Mammary epithelial cell (primary cell): ENCODE measurements around the gene STK32A.

Experiments
- EZH2 ChIP-seq: IDR thresholded peaks from 2 replicates; pipeline ENCODE4 v1.6.1; 2012; ENCODE audit warnings: low read length, inconsistent platforms, borderline replicate concordance
- TF ChIP-seq, protein P1 (sequence below), 2 donors: IDR thresholded peaks in 1 of 2; conservative IDR thresholded peaks in 1 of 2; 2 replicates each; pipeline ENCODE4 v1.5.1; 2011 to 2012; ENCODE audit warnings: inconsistent platforms in 2 of 2, low read length in 2 of 2, mild to moderate bottlenecking in 2 of 2, control low read depth in 1 of 2, low read depth in 1 of 2; ENCODE audit not compliant: insufficient read depth in 1 of 2; ENCODE audit errors: extremely low read depth in 1 of 2

DNA sequence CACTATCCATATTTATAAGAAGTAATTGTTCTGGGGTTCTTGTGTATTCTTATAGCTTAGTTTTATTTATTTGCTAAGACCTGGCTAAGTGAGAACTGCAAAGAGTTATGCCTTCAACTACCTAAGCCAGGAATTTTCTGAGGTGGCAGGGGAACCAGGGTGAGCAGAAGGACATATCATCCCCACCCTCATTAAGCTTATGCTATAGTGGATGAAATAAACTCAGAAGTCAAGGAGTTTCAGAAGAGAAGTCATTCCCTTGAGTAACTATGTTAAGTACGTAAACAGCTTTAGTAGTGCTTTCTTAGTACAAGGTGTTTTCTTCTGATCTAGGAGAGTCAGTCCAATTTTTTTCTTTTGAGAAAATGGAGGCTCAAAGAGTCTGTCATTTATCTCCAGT, 41.7 kb downstream of the STK32A start:
- no peak for TF ChIP-seq EZH2
- TF ChIP-seq, protein P1, sequence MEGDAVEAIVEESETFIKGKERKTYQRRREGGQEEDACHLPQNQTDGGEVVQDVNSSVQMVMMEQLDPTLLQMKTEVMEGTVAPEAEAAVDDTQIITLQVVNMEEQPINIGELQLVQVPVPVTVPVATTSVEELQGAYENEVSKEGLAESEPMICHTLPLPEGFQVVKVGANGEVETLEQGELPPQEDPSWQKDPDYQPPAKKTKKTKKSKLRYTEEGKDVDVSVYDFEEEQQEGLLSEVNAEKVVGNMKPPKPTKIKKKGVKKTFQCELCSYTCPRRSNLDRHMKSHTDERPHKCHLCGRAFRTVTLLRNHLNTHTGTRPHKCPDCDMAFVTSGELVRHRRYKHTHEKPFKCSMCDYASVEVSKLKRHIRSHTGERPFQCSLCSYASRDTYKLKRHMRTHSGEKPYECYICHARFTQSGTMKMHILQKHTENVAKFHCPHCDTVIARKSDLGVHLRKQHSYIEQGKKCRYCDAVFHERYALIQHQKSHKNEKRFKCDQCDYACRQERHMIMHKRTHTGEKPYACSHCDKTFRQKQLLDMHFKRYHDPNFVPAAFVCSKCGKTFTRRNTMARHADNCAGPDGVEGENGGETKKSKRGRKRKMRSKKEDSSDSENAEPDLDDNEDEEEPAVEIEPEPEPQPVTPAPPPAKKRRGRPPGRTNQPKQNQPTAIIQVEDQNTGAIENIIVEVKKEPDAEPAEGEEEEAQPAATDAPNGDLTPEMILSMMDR (conservative IDR thresholded peaks at IDR 0.05 in 1 of 2, IDR thresholded peaks at IDR 0.05 in 1 of 2; ENCODE audit: extremely low read depth in 1 of 2, insufficient read depth in 1 of 2, low read depth in 1 of 2, low read length in 2 of 2): no peak
